Measurements from ENCODE around the gene IFRD1.

IFRD1 gene

DNA sequence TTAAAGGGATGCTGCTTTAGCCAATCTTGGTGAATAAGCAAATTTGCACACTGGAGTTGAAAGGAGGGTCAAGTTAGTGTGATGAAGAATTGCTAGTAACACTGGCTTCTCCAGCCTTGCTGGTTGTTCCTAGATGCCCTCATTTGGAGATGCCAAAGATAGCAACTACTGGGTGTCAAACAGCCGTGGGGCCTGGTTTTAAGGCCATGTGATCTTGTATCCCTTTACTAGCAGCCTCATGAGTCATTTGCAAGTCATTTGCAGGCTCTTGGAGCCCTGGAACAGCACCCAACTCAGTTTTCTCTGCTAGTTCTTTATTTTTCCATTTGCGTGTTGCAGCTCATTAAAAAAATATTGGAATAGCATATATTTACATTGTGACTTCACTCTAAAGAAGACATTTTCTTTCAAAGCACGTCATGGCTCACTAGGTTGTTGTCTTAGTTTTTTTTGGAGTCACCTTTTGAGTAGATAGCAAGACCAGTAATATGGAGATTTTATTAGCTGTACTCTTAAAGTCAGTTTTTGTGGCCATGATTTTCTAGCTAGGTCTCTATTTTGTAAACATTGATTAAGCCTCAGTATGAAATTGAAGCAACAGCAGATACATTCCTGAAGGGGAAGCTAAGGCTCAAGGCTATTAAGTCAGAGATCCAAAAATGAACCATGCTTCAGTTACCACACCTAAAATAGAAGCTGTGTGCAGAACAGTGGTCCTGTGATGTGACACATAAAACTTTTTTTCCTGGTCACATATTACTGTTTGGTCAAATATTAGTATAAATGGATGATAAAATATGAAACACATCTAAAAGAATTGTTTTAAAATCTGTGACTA lies 31.8 kb downstream of the IFRD1 start:
- DNase-seq: peak; percentile 74 to 92
- intact Hi-C loops (cut with DNase I; ENCODE audit: low total_unique reads): no loop called here
- TF ChIP-seq, protein P1, sequence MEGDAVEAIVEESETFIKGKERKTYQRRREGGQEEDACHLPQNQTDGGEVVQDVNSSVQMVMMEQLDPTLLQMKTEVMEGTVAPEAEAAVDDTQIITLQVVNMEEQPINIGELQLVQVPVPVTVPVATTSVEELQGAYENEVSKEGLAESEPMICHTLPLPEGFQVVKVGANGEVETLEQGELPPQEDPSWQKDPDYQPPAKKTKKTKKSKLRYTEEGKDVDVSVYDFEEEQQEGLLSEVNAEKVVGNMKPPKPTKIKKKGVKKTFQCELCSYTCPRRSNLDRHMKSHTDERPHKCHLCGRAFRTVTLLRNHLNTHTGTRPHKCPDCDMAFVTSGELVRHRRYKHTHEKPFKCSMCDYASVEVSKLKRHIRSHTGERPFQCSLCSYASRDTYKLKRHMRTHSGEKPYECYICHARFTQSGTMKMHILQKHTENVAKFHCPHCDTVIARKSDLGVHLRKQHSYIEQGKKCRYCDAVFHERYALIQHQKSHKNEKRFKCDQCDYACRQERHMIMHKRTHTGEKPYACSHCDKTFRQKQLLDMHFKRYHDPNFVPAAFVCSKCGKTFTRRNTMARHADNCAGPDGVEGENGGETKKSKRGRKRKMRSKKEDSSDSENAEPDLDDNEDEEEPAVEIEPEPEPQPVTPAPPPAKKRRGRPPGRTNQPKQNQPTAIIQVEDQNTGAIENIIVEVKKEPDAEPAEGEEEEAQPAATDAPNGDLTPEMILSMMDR (IDR thresholded peaks at IDR 0.05): no peak

DNA sequence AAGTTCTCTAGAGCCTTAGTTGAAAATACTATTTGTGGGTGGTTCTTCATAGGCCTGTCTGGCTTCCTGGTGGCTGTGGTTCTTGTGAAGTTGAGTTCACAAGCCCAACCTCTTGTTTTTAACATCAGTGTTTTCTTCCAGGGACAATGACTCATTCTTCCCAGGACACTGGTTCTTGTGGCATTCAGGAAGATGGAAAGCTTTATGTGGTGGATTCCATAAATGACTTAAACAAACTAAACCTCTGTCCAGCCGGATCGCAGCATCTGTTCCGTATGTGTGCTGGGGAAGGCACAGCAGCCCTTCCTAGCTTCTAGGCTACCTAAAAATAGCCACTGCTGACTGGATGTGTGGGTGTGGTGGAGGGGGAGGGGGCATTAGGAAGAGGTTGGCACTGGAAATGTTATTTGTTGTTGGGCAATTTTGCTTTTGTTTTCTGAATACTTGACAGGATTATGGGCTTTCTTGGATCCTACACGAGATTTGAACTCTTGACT lies 34.5 kb downstream of the IFRD1 start:
- H3K36me3 ChIP-seq: peaks cover 0 to 8% (median 6%) of the 10 kb centered on the region in 3 donors
- no peaks in the 10 kb centered on the region for H3K27me3 ChIP-seq
- H3K27ac ChIP-seq: peak overlapping the region; percentile 76 to 79
- TF ChIP-seq, protein P1 (IDR thresholded peaks at IDR 0.05): no peak
- H3K4me1 ChIP-seq: peaks cover 0 to 58% (median 30%) of the 10 kb centered on the region in 4 donors
- intact Hi-C loops (cut with DNase I; ENCODE audit: low total_unique reads): no loop called here
- peak overlapping the region; percentile 21 to 28 for H3K4me3 ChIP-seq
- DNase-seq: peak; percentile 34 to 71
- no peaks in the 10 kb centered on the region for H3K9me3 ChIP-seq

More for the DNA sequence above, 31.8 kb downstream of the IFRD1 start:
- H3K4me3 ChIP-seq: no peak overlapping the region
- H3K27ac ChIP-seq: peak overlapping the region; percentile 76 to 79
- peaks cover 0 to 58% (median 30%) of the 10 kb centered on the region in 4 donors for H3K4me1 ChIP-seq
- H3K27me3 ChIP-seq: no peaks in the 10 kb centered on the region
- no peaks in the 10 kb centered on the region for H3K9me3 ChIP-seq
- peaks cover 3 to 5% (median 3%) of the 10 kb centered on the region in 3 donors for H3K36me3 ChIP-seq

DNA sequence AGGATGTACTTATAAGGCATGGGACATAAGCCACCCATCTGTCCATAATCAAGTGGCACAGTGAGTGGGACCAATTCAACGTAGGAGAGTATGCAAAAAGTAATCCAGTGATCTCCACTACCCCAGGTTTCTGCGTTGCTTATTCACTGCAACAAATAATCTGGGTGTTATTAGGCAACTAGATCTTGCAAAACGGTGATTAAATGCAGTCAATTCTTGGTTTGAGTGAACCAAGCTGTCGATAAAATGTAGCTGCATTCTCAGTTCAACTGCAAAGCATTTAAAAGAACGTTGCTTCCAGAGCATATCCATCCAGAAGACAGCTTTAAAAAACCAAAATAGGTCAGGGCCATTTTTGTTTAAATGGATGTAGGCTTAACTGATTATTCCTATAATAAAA lies 35.5 kb downstream of the IFRD1 start:
- Histone ChIP-seq H3K9me3 (no peaks in the 10 kb centered on the region), H3K4me3 (no peak overlapping the region), H3K27ac (peak overlapping the region in 1 of 2 donors; percentile 79), H3K27me3 (no peaks in the 10 kb centered on the region), H3K36me3 (peaks cover 0 to 16% (median 15%) of the 10 kb centered on the region in 3 donors), H3K4me1 (peaks cover 0 to 50% (median 30%) of the 10 kb centered on the region in 4 donors)
- TF ChIP-seq, protein P1 (IDR thresholded peaks at IDR 0.05): no peak
- intact Hi-C loops (cut with DNase I; ENCODE audit: low total_unique reads): no loop called here
- DNase-seq: no peak

DNA sequence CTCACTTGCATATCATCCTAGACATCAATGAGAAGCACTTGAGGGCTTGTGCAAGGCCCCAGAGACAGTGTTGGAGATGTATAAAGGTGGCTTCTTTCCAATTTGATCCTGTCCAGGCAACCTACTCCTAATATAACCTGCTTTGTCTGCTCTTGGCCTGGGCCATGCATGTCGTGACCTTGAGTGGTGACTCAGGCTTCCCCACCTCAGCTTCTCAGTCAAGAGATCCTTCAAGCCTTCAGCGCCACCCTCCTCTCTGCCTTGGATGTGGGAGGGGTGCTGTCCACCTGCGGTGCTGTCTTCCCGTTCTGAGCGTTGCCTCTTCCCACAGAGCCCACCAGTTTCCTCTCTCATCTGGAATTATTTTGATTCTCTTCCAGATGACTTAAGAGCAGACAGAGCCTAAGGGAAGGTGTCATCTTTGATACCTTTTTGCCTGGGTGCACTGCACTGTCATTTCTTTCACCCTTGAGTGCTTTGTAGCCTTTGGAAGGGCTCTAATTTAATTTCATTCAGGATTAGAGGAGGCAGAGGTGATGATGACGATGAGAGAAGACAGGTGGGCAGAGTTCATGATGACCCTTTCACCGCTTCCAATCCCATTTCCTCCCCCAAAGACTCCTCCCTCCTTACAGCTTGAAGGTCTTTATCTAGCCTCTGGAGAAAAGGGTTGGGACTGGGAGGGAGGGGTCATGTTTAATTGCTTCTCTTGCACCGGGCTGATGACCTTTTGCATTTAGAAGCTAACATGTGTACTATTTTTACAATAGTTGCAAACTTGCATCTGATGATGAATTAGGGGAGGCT lies 37.4 kb downstream of the IFRD1 start:
- Histone ChIP-seq H3K4me3 (no peak overlapping the region), H3K36me3 (peaks cover 0 to 16% (median 15%) of the 10 kb centered on the region in 3 donors), H3K27me3 (no peaks in the 10 kb centered on the region), H3K4me1 (peaks cover 0 to 31% (median 21%) of the 10 kb centered on the region in 4 donors), H3K27ac (no peak overlapping the region), H3K9me3 (no peaks in the 10 kb centered on the region)
- intact Hi-C loops (cut with DNase I; ENCODE audit: low total_unique reads): no loop called here
- TF ChIP-seq, protein P1 (IDR thresholded peaks at IDR 0.05): no peak
- no peak for DNase-seq

DNA sequence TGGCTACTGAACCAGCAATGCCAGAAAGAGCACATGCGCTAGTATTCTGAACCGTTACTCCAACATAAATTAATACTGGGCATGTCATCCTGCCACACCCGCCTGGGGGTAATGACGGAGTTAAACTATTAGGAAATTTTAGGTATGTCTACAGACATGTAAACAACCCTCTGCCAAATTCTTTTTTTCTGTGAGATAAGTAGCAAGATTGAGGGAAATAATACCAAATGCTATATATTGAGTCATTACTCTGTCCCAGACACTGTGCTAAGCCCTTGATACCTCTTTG lies 37.9 kb downstream of the IFRD1 start:
- Histone ChIP-seq H3K9me3 (no peaks in the 10 kb centered on the region), H3K4me3 (no peak overlapping the region), H3K27ac (no peak overlapping the region), H3K27me3 (no peaks in the 10 kb centered on the region), H3K4me1 (peaks cover 0 to 25% (median 18%) of the 10 kb centered on the region in 4 donors), H3K36me3 (peaks cover 0 to 16% (median 15%) of the 10 kb centered on the region in 3 donors)
- intact Hi-C loops (cut with DNase I; ENCODE audit: low total_unique reads): no loop called here
- no peak for DNase-seq
- TF ChIP-seq, protein P1 (IDR thresholded peaks at IDR 0.05): no peak
